Endothelial cell of umbilical vein (primary cell): Measurements from ENCODE around the gene PDE10A. TPM values are rescaled to one million over a fixed set of nuclear protein-coding genes. Genes with fewer than 3 reads are reported as not detected.

Experiments
- BruUV-seq: library from RNA; stranded (reverse); fragments of 400-500 nt; replicated peaks from 2 replicates; lab custom pipeline; 2021; lab: Mats Ljungman, UMichigan
- CTCF ChIA-PET: fragments of 300-600, 350-600 bp; sonication (Branson Sonifier 250); formaldehyde crosslinking; loops from one replicate; lab custom pipeline; 2021; ENCODE audit warnings: antibody characterized with exemption, inconsistent platforms; lab: Charles Lee
- POLR2A ChIA-PET: fragments of 300-600, 350-600 bp; sonication (Branson Sonifier 250); formaldehyde crosslinking; loops from one replicate; lab custom pipeline; 2021; ENCODE audit warnings: antibody characterized with exemption, inconsistent platforms; lab: Charles Lee
- DNase-seq: peaks from one replicate; pipeline ENCODE4 v3.0.0-alpha.2; 2011; ENCODE audit warnings: low read depth, low spot score
- FAIRE-seq: peaks from 2 replicates; lab custom pipeline; 2011; peaks lifted over from hg19 to GRCh38; lab: Jason Lieb, UNC
- H2AFZ ChIP-seq: 2 replicates; pipeline ENCODE4 v1.6.0; 2012; ENCODE audit warnings: low read depth, low read length, control low read depth, inconsistent platforms
- H3K27ac ChIP-seq: 2 replicates; pipeline ENCODE4 v1.5.1; 2011; ENCODE audit warnings: low read depth, mild to moderate bottlenecking, control low read depth, low read length, moderate library complexity; ENCODE audit not compliant: insufficient read depth
- H3K27me3 ChIP-seq, 2 experiments: 2 replicates each; pipeline versions ENCODE4 v1.6.0 to v1.6.1; 2011; ENCODE audit warnings: low read length in 2 of 2, mixed read lengths in 1 of 2; ENCODE audit not compliant: control insufficient read depth in 2 of 2, insufficient read depth in 2 of 2
- H3K36me3 ChIP-seq, 2 experiments: 2 replicates in 1 of 2; 3 replicates in 1 of 2; pipeline ENCODE4 v1.5.1; 2011; ENCODE audit warnings: low read length in 2 of 2, mild to moderate bottlenecking in 1 of 2, moderate library complexity in 1 of 2; ENCODE audit not compliant: control insufficient read depth in 2 of 2, insufficient read depth in 2 of 2; ENCODE audit errors: extremely low read depth in 1 of 2
- H3K4me1 ChIP-seq: 3 replicates; pipeline ENCODE4 v1.5.1; 2011; ENCODE audit warnings: mild to moderate bottlenecking, low read length; ENCODE audit not compliant: control insufficient read depth, insufficient read depth; ENCODE audit errors: extremely low read depth
- H3K4me2 ChIP-seq: 2 replicates; pipeline ENCODE4 v1.6.1; 2011; ENCODE audit warnings: low read length, control low read depth, mixed read lengths; ENCODE audit not compliant: insufficient read depth
- H3K4me3 ChIP-seq, 3 experiments: fragments of 200-600 bp in 1 of 3; sonication (generic), shearing (Covaris generic) in 1 of 3; replicated peaks in 1 of 3; 2 replicates each; pipeline ENCODE4 v1.5.1; 2011 to 2016; ENCODE audit warnings: control low read depth in 3 of 3, low read length in 3 of 3, mild to moderate bottlenecking in 2 of 3, inconsistent platforms in 1 of 3, low read depth in 1 of 3, moderate library complexity in 1 of 3; ENCODE audit not compliant: insufficient read depth in 1 of 3
- H3K79me2 ChIP-seq: 2 replicates; pipeline ENCODE4 v1.6.0; 2012; ENCODE audit warnings: low read length, inconsistent platforms; ENCODE audit not compliant: control insufficient read depth, insufficient read depth
- H3K9ac ChIP-seq: replicated peaks from 2 replicates; pipeline ENCODE3; 2011; ENCODE audit warnings: low read length, control low read depth; ENCODE audit not compliant: insufficient read depth; ENCODE audit errors: extremely low read depth
- H3K9me1 ChIP-seq: replicated peaks from 3 replicates; pipeline ENCODE4 v1.6.0; 2011; ENCODE audit warnings: mild to moderate bottlenecking, low read length; ENCODE audit not compliant: control insufficient read depth, insufficient read depth; ENCODE audit errors: extremely low read depth
- H3K9me3 ChIP-seq: replicated peaks from 2 replicates; pipeline ENCODE4 v1.5.1; 2012; ENCODE audit warnings: low read length, inconsistent platforms; ENCODE audit not compliant: control insufficient read depth, insufficient read depth
- H4K20me1 ChIP-seq: replicated peaks from 2 replicates; pipeline ENCODE3; 2011; ENCODE audit warnings: mild to moderate bottlenecking, low read length; ENCODE audit not compliant: control insufficient read depth, insufficient read depth; ENCODE audit errors: extremely low read depth
- CTCF ChIP-seq, 2 donors: IDR thresholded peaks; 1 replicate in 1 of 2; 2 replicates in 1 of 2; pipeline ENCODE4 v1.5.1; 2011; ENCODE audit warnings: low read length in 2 of 2, mild to moderate bottlenecking in 2 of 2, moderate library complexity in 2 of 2, control low read depth in 1 of 2, inconsistent platforms in 1 of 2, low read depth in 1 of 2; ENCODE audit not compliant: insufficient read depth in 1 of 2; ENCODE audit errors: extremely low read depth in 1 of 2
- EZH2 ChIP-seq: IDR thresholded peaks from 2 replicates; pipeline ENCODE4 v1.6.1; 2012; ENCODE audit warnings: borderline replicate concordance, low read depth, mild to moderate bottlenecking, moderate library complexity, low read length, inconsistent platforms; ENCODE audit not compliant: severe bottlenecking
- FOS ChIP-seq: IDR thresholded peaks from 2 replicates; pipeline ENCODE4 v1.6.1; 2011; ENCODE audit warnings: mild to moderate bottlenecking, low read length, moderate library complexity, borderline replicate concordance; ENCODE audit not compliant: insufficient read depth
- MAX ChIP-seq: IDR thresholded peaks from 2 replicates; pipeline ENCODE4 v1.6.1; 2011; ENCODE audit not compliant: insufficient read depth, insufficient read length
- POLR2AphosphoS5 ChIP-seq: IDR thresholded peaks from 2 replicates; pipeline ENCODE4 v1.6.1; 2012; ENCODE audit warnings: low read depth, mild to moderate bottlenecking, control low read depth, low read length, moderate library complexity; ENCODE audit not compliant: insufficient read depth
- dilution Hi-C: fragments of 300-500 bp; cut with MboI; formaldehyde crosslinking; loops from one replicate; pipeline ENCODE4 v1.15.0; 2019; ENCODE audit warnings: low sequenced_read_pairs; ENCODE audit not compliant: extremely low pct_ligation_motif_present
- intact Hi-C: fragments of 100-400 bp; cut with micrococcal nuclease; formaldehyde crosslinking; loops from one replicate; pipeline ENCODE4 v1.10.0; 2022
- polyA plus RNA-seq, 4 experiments: library from polyadenylated mRNA; depleted of rRNA in 3 of 4; stranded (reverse) in 3 of 4; unstranded in 1 of 4; fragments of >200 nt; gene quantifications; 2 replicates each; pipeline versions ENCODE4 v1.2.1 to v1.2.3, GENCODE V29; 2011 to 2012; ENCODE audit warnings: missing spikeins in 1 of 4
- total RNA-seq: library from RNA; stranded (reverse); gene quantifications from 2 replicates; pipeline ENCODE4 v1.2.3, GENCODE V29; 2021

Gene PDE10A
- total and polyA plus RNA-seq, 2 donors (not counting 3 experiments of a cell fraction or from before 2014, with no cell fraction given) = 0.86 to 2.9 TPM

- Histone ChIP-seq H4K20me1 (no peaks in the 10 kb centered on the region), H2AFZ (no peak overlapping the region), H3K4me3 (no peak overlapping the region), H3K27ac (no peak overlapping the region), H3K27me3 (peaks cover 0 to 2% of the 10 kb centered on the region in 2 experiments), H3K9ac (no peak overlapping the region), H3K9me1 (no peaks in the 10 kb centered on the region), H3K4me1 (no peaks in the 10 kb centered on the region), H3K4me2 (no peak overlapping the region), H3K79me2 (no peaks in the 10 kb centered on the region), H3K36me3 (no peaks in the 10 kb centered on the region), H3K9me3 (no peaks in the 10 kb centered on the region)
- no TSS peak for BruUV-seq
- dilution Hi-C loops (no loop called here), intact Hi-C loops (no loop called here)
- TF ChIP-seq MAX = no peak
- no peak for TF ChIP-seq EZH2
- TF ChIP-seq POLR2AphosphoS5 = no peak
- no peak for TF ChIP-seq CTCF (IDR thresholded peaks at IDR 0.05; ENCODE audit: extremely low read depth in 1 of 2, insufficient read depth in 1 of 2, low read depth in 1 of 2, low read length in 2 of 2)
- TF ChIP-seq FOS = no peak
- ChIA-PET CTCF (interaction anchor here (4.7 kb wide), 1 partner anchor 199 kb away, joined by 34 read pairs; no protein-coding TSS in a partner anchor), POLR2A (no interaction called here)
- DNase-seq = no peak
- FAIRE-seq = no peak
Observed at GRCh38 chr6:165638530-165638929, 24.5 kb downstream of the PDE10A start.
